HEK293T (cell line): ENCODE results near the gene GDF10.

Experiments
- ARNT ChIP-seq: fragments of 450-650 bp; IDR thresholded peaks from 2 replicates; pipeline ENCODE4 v1.6.1; 2017; ENCODE audit warnings: mild to moderate bottlenecking
- BHLHE40 ChIP-seq: fragments of 450-650 bp; IDR thresholded peaks from 2 replicates; pipeline ENCODE4 v1.6.1; 2016; ENCODE audit warnings: mild to moderate bottlenecking, moderate library complexity, borderline replicate concordance
- FOXM1 ChIP-seq: fragments of 450-650 bp; IDR thresholded peaks from 2 replicates; pipeline ENCODE4 v1.6.1; 2017; ENCODE audit warnings: mild to moderate bottlenecking, borderline replicate concordance
- HDGF ChIP-seq: fragments of 450-650 bp; IDR thresholded peaks from 2 replicates; pipeline ENCODE4 v1.6.1; 2017; ENCODE audit warnings: antibody characterized with exemption, borderline replicate concordance
- NFRKB ChIP-seq: fragments of 450-650 bp; IDR thresholded peaks from 2 replicates; pipeline ENCODE4 v1.6.1; 2016; ENCODE audit warnings: mild to moderate bottlenecking, moderate library complexity
- SP1 ChIP-seq: fragments of 450-650 bp; IDR thresholded peaks from 2 replicates; pipeline ENCODE4 v1.6.1; 2017
- TARDBP ChIP-seq: fragments of 450-650 bp; IDR thresholded peaks from 2 replicates; pipeline ENCODE4 v1.6.1; 2016

GRCh38 chr10:47333532-47333931, 33.5 kb downstream of the GDF10 start:
- TF ChIP-seq BHLHE40 (no peak), SP1 (no peak), NFRKB (no peak), TARDBP (no peak), FOXM1 (no peak), ARNT (no peak), HDGF (no peak)
